Fibroblast of lung (primary cell): Measurements from ENCODE around the gene GPC3. TPM values are rescaled to one million over a fixed set of nuclear protein-coding genes. Genes with fewer than 3 reads are reported as not detected.
"Not testable (repeated sequence)": the region's sequence is repeated elsewhere in the genome, so short reads cannot be mapped to it uniquely, and the experiment has no call there.

Experiments used
- DNase-seq, 2 donors: peaks; one replicate each; pipeline versions ENCODE4 v3.0.0 to v3.0.0-alpha.2; 2010; ENCODE audit warnings: low read depth in 2 of 2
- H2AFZ ChIP-seq: 2 replicates; pipeline ENCODE4 v1.5.1; 2012; ENCODE audit warnings: low read length, control low read depth, inconsistent platforms
- H3K27ac ChIP-seq: 2 replicates; pipeline ENCODE4 v1.5.1; 2011; ENCODE audit warnings: low read length, control low read depth; ENCODE audit not compliant: insufficient read depth
- H3K27me3 ChIP-seq: 2 replicates; pipeline ENCODE4 v1.5.1; 2011; ENCODE audit warnings: mild to moderate bottlenecking, low read length; ENCODE audit not compliant: control insufficient read depth, insufficient read depth
- H3K36me3 ChIP-seq: 2 replicates; pipeline ENCODE4 v1.5.1; 2011; ENCODE audit warnings: low read length; ENCODE audit not compliant: control insufficient read depth, insufficient read depth
- H3K4me1 ChIP-seq: 2 replicates; pipeline ENCODE4 v1.5.1; 2011; ENCODE audit warnings: low read length; ENCODE audit not compliant: control insufficient read depth, insufficient read depth; ENCODE audit errors: extremely low read depth
- H3K4me2 ChIP-seq: 2 replicates; pipeline ENCODE4 v1.5.1; 2011; ENCODE audit warnings: low read length, control low read depth; ENCODE audit not compliant: insufficient read depth; ENCODE audit errors: extremely low read depth
- H3K4me3 ChIP-seq, 4 experiments: fragments of 200-600 bp in 1 of 4; sonication (generic) in 1 of 4; replicated peaks in 1 of 4; 2 replicates each; pipeline ENCODE4 v1.5.1; 2011 to 2016; ENCODE audit warnings: low read length in 4 of 4, low read depth in 3 of 4, mild to moderate bottlenecking in 3 of 4, control low read depth in 2 of 4, inconsistent platforms in 1 of 4, mixed read lengths in 1 of 4; ENCODE audit not compliant: insufficient read depth in 1 of 4; ENCODE audit errors: control extremely low read depth in 1 of 4
- H3K79me2 ChIP-seq: 2 replicates; pipeline ENCODE4 v1.5.1; 2012; ENCODE audit warnings: mild to moderate bottlenecking, low read length, inconsistent platforms; ENCODE audit not compliant: control insufficient read depth, insufficient read depth
- H3K9ac ChIP-seq: 2 replicates; pipeline ENCODE4 v1.5.1; 2011; ENCODE audit warnings: mild to moderate bottlenecking, low read length, control low read depth; ENCODE audit not compliant: insufficient read depth
- H3K9me3 ChIP-seq: 2 replicates; pipeline ENCODE4 v1.5.1; 2012; ENCODE audit warnings: low read depth, low read length; ENCODE audit not compliant: control insufficient read depth, insufficient read depth
- H4K20me1 ChIP-seq: 2 replicates; pipeline ENCODE4 v1.5.1; 2011; ENCODE audit warnings: low read length; ENCODE audit not compliant: control insufficient read depth, insufficient read depth; ENCODE audit errors: extremely low read depth
- CTCF ChIP-seq, 2 donors: IDR thresholded peaks in 1 of 2; conservative IDR thresholded peaks in 1 of 2; 1 replicate in 1 of 2; 2 replicates in 1 of 2; pipeline ENCODE4 v1.5.1; 2011 to 2012; ENCODE audit warnings: low read length in 2 of 2, control low read depth in 1 of 2, inconsistent platforms in 1 of 2, low read depth in 1 of 2, mild to moderate bottlenecking in 1 of 2
- EZH2 ChIP-seq: IDR thresholded peaks from 2 replicates; pipeline ENCODE4 v1.5.1; 2012; ENCODE audit warnings: low read length, control low read depth, mild to moderate bottlenecking; ENCODE audit errors: missing control alignments
- polyA plus RNA-seq, 2 donors: library from polyadenylated mRNA; depleted of rRNA in 1 of 2; stranded (reverse) in 1 of 2; unstranded in 1 of 2; fragments of >200 nt; gene quantifications; 2 replicates each; pipeline ENCODE4 v1.2.1, GENCODE V29; 2011 to 2012; ENCODE audit warnings: missing spikeins in 1 of 2
- total RNA-seq: library from RNA; depleted of rRNA; stranded (reverse); fragments of >200 nt; gene quantifications from 2 replicates; pipeline ENCODE4 v1.2.1, GENCODE V29; 2014

The GPC3 gene
- total and polyA plus RNA-seq, 2 donors (not counting 1 experiment from before 2014, with no cell fraction given) = 6.4 to 7.1 TPM

- no peaks in the 10 kb centered on the region for H3K36me3 ChIP-seq
- H3K9me3 ChIP-seq = no peaks in the 10 kb centered on the region
- no peak overlapping the region for H3K27ac ChIP-seq
- TF ChIP-seq EZH2 (no peak), CTCF (conservative IDR thresholded peaks at IDR 0.05 in 1 of 2, IDR thresholded peaks at IDR 0.05 in 1 of 2; ENCODE audit: low read depth in 1 of 2, low read length in 2 of 2) (no peak)
- H4K20me1 ChIP-seq = no peaks in the 10 kb centered on the region
- no peaks in the 10 kb centered on the region for H3K79me2 ChIP-seq
- no peaks in the 10 kb centered on the region for H3K27me3 ChIP-seq
- no peak overlapping the region for H3K4me2 ChIP-seq
- DNase-seq = no peak
- H2AFZ ChIP-seq = no peak overlapping the region
- no peak overlapping the region for H3K4me3 ChIP-seq
- H3K9ac ChIP-seq = no peak overlapping the region
- H3K4me1 ChIP-seq = no peaks in the 10 kb centered on the region
Observed at GRCh38 chrX:133774807-133775206, 210.6 kb downstream of the GPC3 start.

GRCh38 chrX:133771086-133771646 is 214.2 kb downstream of the GPC3 start:
- no peaks in the 10 kb centered on the region for H3K79me2 ChIP-seq
- TF ChIP-seq EZH2 = no peak
- no peak for TF ChIP-seq CTCF (conservative IDR thresholded peaks at IDR 0.05 in 1 of 2, IDR thresholded peaks at IDR 0.05 in 1 of 2; ENCODE audit: low read depth in 1 of 2, low read length in 2 of 2)
- no peak overlapping the region for H3K9ac ChIP-seq

GRCh38 chrX:133762976-133763548 is 222.3 kb downstream of the GPC3 start:
- H4K20me1 ChIP-seq, H3K27me3 ChIP-seq, H3K4me2 ChIP-seq, H3K4me3 ChIP-seq, H3K4me1 ChIP-seq, H3K9ac ChIP-seq, H3K79me2 ChIP-seq, H3K9me3 ChIP-seq, H2AFZ ChIP-seq, DNase-seq, H3K36me3 ChIP-seq, H3K27ac ChIP-seq: not testable (repeated sequence)

More at GRCh38 chrX:133771086-133771646, 214.2 kb downstream of the GPC3 start:
- Histone ChIP-seq H3K9me3 (no peaks in the 10 kb centered on the region), H3K36me3 (no peaks in the 10 kb centered on the region), H3K27me3 (no peaks in the 10 kb centered on the region), H3K27ac (no peak overlapping the region), H3K4me2 (no peak overlapping the region), H3K4me3 (no peak overlapping the region), H2AFZ (no peak overlapping the region), H4K20me1 (no peaks in the 10 kb centered on the region), H3K4me1 (no peaks in the 10 kb centered on the region)
- DNase-seq = no peak
